ENCODE measurements around the gene ACSL1.

- no peak for TF ChIP-seq CTCF (conservative IDR thresholded peaks at IDR 0.05; ENCODE audit: low read length)
- no peak for TF ChIP-seq EZH2phosphoT487 (IDR thresholded peaks at IDR 0.05; ENCODE audit: borderline replicate concordance)
Observed at GRCh38 chr4:184721254-184721653, 104.5 kb downstream of the ACSL1 start.

Data from Loucy (cell line).